Limb (tissue), 2 donors: Measurements from ENCODE around the gene WDR77.
A peak's percentile ranks its signal among the peaks of the same experiment; 100 is the strongest.

Experiments
- DNase-seq, 2 donors: peaks; one replicate each; pipeline ENCODE4 v3.0.0-alpha.2; 2016; ENCODE audit errors: extremely low spot score in 2 of 2

WDR77 gene

DNA sequence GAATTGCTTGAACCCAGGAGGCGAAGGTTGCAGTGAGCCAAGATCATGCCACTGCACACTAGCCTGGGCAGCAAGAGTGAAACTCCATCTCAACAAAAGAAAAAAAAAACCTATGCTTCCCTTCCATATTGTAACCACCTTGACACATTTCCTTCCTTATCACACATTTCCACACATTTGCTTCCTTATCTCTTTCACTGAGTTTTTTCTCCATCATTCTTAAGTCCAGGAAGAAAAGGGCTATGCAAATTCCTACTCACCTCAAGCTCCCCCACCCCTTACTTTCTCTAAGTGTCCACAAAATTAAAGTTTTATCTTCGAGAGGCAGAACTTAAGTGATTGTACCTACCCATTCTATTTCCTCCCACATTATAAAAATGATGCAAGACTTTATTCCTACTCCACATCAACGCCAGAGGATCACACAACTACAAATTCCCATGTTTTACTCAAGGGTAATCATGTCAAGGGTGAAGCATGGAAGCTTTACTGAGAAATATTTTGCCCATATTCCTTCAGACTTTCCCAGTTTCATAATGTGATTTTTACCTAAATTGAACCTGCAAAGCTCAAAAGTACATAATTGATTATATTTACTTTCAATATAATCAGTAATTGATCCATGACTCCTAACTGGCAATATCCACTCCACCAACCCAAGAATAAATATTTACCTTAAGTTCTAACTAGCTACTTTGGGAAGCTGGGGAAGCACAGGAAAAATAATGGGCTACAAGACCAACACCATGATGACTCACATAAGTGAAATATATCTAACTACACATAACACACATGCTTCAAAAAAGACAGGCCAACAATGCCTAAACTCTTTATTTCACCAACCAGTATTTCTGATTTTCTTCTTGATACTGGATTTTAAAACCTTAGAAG is 9.3 kb downstream of the WDR77 start:
- DNase-seq: no peak

DNA sequence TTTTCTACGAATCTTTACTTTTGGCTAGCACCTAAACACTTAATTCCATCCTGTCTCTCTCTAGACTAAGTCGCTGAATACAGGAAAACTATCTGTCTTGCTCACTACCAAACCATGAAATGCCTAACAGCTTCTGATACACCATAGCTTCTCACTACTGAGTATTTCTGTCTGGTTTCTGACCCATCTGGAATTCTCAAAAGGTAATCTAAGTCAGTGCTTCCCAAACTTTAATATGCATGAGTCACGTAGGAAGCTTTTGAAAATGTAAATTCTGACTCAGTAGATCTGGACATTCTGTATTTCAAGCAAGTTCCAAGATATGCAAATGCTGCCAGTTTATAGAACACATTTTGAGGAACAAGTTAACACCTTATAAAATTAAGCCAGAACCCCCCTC is 12.3 kb downstream of the WDR77 start:
- no peak for DNase-seq

GRCh38 chr1:111424281-111424680 is 24.8 kb downstream of the WDR77 start:
- no peak for DNase-seq

GRCh38 chr1:111422546-111423391 is 26.3 kb downstream of the WDR77 start:
- DNase-seq: no peak

- no peak for DNase-seq
Measured at GRCh38 chr1:111420377-111420776, 28.7 kb downstream of the WDR77 start.

GRCh38 chr1:111419037-111419436 is 30.0 kb downstream of the WDR77 start:
- DNase-seq: no peak

GRCh38 chr1:111417755-111418154 is 31.3 kb downstream of the WDR77 start:
- DNase-seq: no peak

DNA sequence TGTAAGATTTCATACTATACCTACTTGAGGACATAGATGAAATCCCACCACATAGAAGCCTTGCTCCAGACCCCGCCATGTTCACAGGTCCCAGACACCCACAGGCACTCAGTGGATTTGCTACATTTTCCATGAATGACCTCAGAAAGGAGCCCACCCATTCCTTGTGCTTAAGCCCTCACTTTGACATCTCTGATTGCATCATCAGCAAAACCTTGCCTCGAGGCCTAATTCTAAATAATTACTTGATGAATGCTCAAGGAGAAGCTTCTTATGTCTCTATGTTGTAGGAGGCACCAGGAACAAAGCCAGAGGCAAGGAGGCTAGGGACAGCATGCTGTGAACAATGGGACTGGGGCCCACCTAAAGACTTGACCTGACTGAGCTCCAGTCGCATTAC is 33.6 kb downstream of the WDR77 start:
- no peak for DNase-seq

GRCh38 chr1:111414756-111415155 is 34.3 kb downstream of the WDR77 start:
- DNase-seq: no peak

- no peak for DNase-seq
Measured at GRCh38 chr1:111412839-111413238, 36.2 kb downstream of the WDR77 start.

DNA sequence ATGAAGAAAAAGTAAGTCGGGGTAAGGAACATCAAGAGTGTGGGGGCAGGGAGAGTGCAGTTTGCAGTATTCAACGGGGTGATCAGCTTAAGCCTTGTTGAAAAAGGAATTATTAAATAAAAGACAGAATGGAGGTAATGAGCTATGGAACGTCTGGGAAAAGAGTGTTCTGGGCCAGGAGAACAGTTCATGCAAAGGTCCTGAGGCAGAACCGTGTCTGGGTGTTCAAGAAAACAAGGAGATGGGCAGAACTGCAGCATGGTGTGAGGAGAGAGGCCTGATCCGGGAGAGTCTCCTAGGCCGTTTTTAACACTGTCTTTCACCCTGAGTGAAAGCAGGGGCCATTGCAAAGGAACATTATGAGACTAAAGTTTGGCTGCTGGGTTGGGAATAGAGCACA is 41.8 kb downstream of the WDR77 start:
- no peak for DNase-seq

GRCh38 chr1:111406321-111406768 is 42.7 kb downstream of the WDR77 start:
- DNase-seq: peak in 1 of 2 donors; percentile 65

- no peak for DNase-seq
Measured at GRCh38 chr1:111404588-111404987, 44.5 kb downstream of the WDR77 start.

DNA sequence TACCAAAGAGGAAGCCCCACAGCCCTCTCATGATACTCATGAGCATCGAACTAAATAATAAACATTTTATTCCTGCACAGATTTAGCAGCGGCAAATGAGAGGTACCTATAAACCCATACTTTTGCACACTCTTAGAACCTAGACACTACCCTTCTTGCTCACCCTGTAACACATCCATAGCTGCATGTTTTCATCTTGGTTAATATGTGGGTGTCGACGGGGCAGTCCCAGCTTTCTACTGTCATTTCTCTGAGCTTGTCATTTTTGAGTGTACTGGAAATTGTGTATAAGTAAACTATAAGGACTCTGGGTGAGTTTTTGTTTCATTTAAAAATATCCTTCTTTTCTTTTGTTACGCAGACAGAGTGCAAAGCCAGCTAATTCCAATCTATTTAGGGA is 47.0 kb downstream of the WDR77 start:
- DNase-seq: no peak

DNA sequence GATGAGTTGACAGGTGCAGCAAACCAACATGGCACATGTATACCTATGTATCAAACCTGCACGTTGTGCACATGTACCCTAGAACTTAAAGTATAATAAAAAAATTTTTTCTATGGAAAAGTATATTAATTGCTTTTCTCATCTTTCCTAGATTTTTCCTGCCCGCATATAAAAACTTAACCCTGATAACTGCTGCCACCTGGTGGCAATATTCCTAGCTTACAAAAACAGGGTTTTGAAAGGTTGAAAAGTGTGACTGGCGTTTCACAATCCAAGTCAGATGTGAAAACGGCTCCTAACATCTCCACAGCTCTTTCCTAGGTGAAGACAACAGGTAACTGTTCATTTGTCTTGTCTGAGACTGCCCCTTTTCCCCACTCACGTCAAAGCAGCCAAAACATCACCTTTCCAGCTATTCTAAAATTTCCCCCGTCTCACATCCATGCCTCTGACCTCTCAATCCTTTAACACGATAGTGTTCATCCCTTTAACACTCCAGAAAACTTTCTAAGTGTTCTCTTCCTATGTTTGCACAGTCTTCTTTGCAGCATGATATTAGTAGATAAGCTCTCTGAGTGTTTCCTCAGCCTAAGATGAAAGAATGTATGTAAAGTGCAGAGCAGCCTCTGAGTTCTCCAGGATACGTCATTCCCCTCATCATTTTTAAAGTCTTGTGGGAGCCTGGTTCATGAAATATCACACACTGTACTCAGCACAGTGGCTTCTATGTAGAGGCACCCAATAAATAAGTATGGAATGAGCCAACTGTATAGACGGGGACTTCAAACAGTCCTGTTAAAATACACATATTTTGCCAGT is 49.1 kb downstream of the WDR77 start:
- peak; percentile 43 to 50 for DNase-seq

DNA sequence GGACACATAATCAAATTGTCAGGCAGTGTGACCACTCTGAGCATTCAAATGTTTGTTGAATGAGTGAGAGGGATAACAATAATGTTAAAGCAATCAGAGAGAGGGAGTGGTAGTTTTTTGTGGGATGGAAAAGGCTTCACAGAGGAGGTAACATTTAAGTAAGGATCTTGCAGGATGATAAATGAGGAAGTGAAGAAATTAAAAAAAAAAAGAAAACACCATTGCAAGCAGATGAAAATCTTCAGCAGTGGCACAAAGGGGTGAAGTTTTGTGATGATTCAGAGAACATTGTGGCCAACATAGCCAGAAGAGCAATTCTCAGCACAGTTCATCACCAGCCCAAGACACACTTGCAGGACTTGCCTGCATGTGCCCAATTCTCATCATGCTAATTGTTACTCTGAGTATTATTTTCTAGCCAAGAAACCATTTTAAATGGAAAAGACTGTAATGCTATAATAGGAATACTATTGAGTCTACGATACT is 56.6 kb downstream of the WDR77 start:
- DNase-seq: no peak

- DNase-seq: no peak
Measured at GRCh38 chr1:111392042-111392441, 57.0 kb downstream of the WDR77 start.
